HEK293T (cell line): Measurements from ENCODE around the gene AANAT.

ENCODE experiments used
- ELF4 ChIP-seq: fragments of 450-650 bp; IDR thresholded peaks from 2 replicates; pipeline ENCODE4 v1.6.1; 2017; ENCODE audit warnings: antibody characterized with exemption
- FOXA1 ChIP-seq: fragments of 450-650 bp; IDR thresholded peaks from 2 replicates; pipeline ENCODE4 v1.6.1; 2016; ENCODE audit warnings: mild to moderate bottlenecking
- FOXK2 ChIP-seq: fragments of 450-650 bp; IDR thresholded peaks from 2 replicates; pipeline ENCODE4 v1.6.1; 2016; ENCODE audit warnings: mild to moderate bottlenecking
- HDGF ChIP-seq: fragments of 450-650 bp; IDR thresholded peaks from 2 replicates; pipeline ENCODE4 v1.6.1; 2017; ENCODE audit warnings: antibody characterized with exemption, borderline replicate concordance
- L3MBTL2 ChIP-seq: fragments of 450-650 bp; conservative IDR thresholded peaks from 2 replicates; pipeline ENCODE4 v1.6.1; 2016; ENCODE audit warnings: mild to moderate bottlenecking
- SP1 ChIP-seq: fragments of 450-650 bp; IDR thresholded peaks from 2 replicates; pipeline ENCODE4 v1.6.1; 2017
- SUZ12 ChIP-seq: fragments of 450-650 bp; IDR thresholded peaks from 2 replicates; pipeline ENCODE4 v1.6.1; 2016; ENCODE audit warnings: mild to moderate bottlenecking
- TARDBP ChIP-seq: fragments of 450-650 bp; IDR thresholded peaks from 2 replicates; pipeline ENCODE4 v1.6.1; 2016
- ZNF384 ChIP-seq: fragments of 450-650 bp; IDR thresholded peaks from 2 replicates; pipeline ENCODE4 v1.6.1; 2016

- TF ChIP-seq SP1 (no peak), ZNF384 (no peak), ELF4 (no peak), FOXA1 (no peak), FOXK2 (no peak), L3MBTL2 (no peak), SUZ12 (no peak), HDGF (no peak), TARDBP (no peak)
These were observed 20.2 kb downstream of the AANAT start for GRCh38 chr17:76487451-76488192.
